Liver (tissue), 9 donors: ENCODE measurements around the gene ZNF714. TPM values are rescaled to one million over a fixed set of nuclear protein-coding genes. Genes with fewer than 3 reads are reported as not detected.

Experiments used
- DNase-seq: peaks from one replicate; pipeline ENCODE4 v3.0.0-alpha.2; 2017; ENCODE audit warnings: low spot score
- H3K27ac ChIP-seq, 2 donors: one replicate each; pipeline ENCODE4 v1.7.0; 2013; ENCODE audit warnings: inconsistent platforms in 2 of 2, low read length in 2 of 2, control low read depth in 1 of 2, low read depth in 1 of 2, mild to moderate bottlenecking in 1 of 2
- H3K27me3 ChIP-seq, 4 donors: one replicate each; pipeline versions ENCODE4 v1.6.1 to v1.7.0; 2013; ENCODE audit warnings: low read length in 3 of 4, inconsistent platforms in 1 of 4, mild to moderate bottlenecking in 1 of 4, moderate library complexity in 1 of 4; ENCODE audit not compliant: control insufficient read depth in 4 of 4, insufficient read depth in 4 of 4
- H3K36me3 ChIP-seq, 4 donors: one replicate each; pipeline versions ENCODE4 v1.6.1 to v1.7.0; 2013; ENCODE audit warnings: low read length in 3 of 4, mild to moderate bottlenecking in 3 of 4, low read depth in 1 of 4, moderate library complexity in 1 of 4; ENCODE audit not compliant: control insufficient read depth in 4 of 4, insufficient read depth in 3 of 4
- H3K4me1 ChIP-seq, 4 donors: one replicate each; pipeline versions ENCODE4 v1.6.1 to v1.7.0; 2013; ENCODE audit warnings: low read length in 3 of 4, mild to moderate bottlenecking in 3 of 4, moderate library complexity in 1 of 4; ENCODE audit not compliant: control insufficient read depth in 4 of 4, insufficient read depth in 4 of 4
- H3K4me3 ChIP-seq, 3 donors: one replicate each; pipeline versions ENCODE4 v1.6.1 to v1.7.0; 2013; ENCODE audit warnings: low read length in 3 of 3, control low read depth in 1 of 3, low read depth in 1 of 3, mild to moderate bottlenecking in 1 of 3
- H3K9ac ChIP-seq, 2 donors: one replicate each; pipeline ENCODE4 v1.7.0; 2013; ENCODE audit warnings: low read length in 2 of 2, mild to moderate bottlenecking in 2 of 2, moderate library complexity in 2 of 2, control low read depth in 1 of 2, low read depth in 1 of 2
- H3K9me3 ChIP-seq, 4 donors: one replicate each; pipeline versions ENCODE4 v1.6.1 to v1.7.0; 2013; ENCODE audit warnings: low read length in 3 of 4; ENCODE audit not compliant: control insufficient read depth in 4 of 4
- ATF3 ChIP-seq: IDR thresholded peaks from 2 replicates; pipeline ENCODE4 v1.6.1; 2016; ENCODE audit warnings: antibody characterized with exemption
- CTCF ChIP-seq: fragments of 150-350 bp; IDR thresholded peaks from 2 replicates; pipeline ENCODE4 v1.5.1; 2017; ENCODE audit warnings: improper control_type of control experiment, low read depth, low read length; ENCODE audit not compliant: missing input control
- EGR1 ChIP-seq, 2 donors: IDR thresholded peaks; 2 replicates each; pipeline ENCODE4 v1.6.1; 2016 to 2018; ENCODE audit warnings: antibody characterized with exemption in 2 of 2, low read depth in 2 of 2
- FOXA1 ChIP-seq: IDR thresholded peaks from 2 replicates; pipeline ENCODE4 v1.6.1; 2016; ENCODE audit warnings: antibody characterized with exemption
- FOXA2 ChIP-seq: IDR thresholded peaks from 2 replicates; pipeline ENCODE4 v1.6.1; 2016; ENCODE audit warnings: antibody characterized with exemption
- GABPA ChIP-seq, 2 donors: IDR thresholded peaks in 1 of 2; conservative IDR thresholded peaks in 1 of 2; 2 replicates each; pipeline ENCODE4 v1.6.1; 2016; ENCODE audit warnings: antibody characterized with exemption in 2 of 2, mild to moderate bottlenecking in 1 of 2, moderate library complexity in 1 of 2
- HNF4A ChIP-seq, 2 donors: conservative IDR thresholded peaks; 2 replicates each; pipeline ENCODE4 v1.6.1; 2016; ENCODE audit warnings: antibody characterized with exemption in 2 of 2, mild to moderate bottlenecking in 2 of 2
- HNF4G ChIP-seq: IDR thresholded peaks from 2 replicates; pipeline ENCODE4 v1.6.1; 2016; ENCODE audit warnings: antibody characterized with exemption
- JUND ChIP-seq, 2 donors: IDR thresholded peaks; 2 replicates each; pipeline ENCODE4 v1.6.1; 2016; ENCODE audit warnings: antibody characterized with exemption in 2 of 2
- MAX ChIP-seq: IDR thresholded peaks from 2 replicates; pipeline ENCODE4 v1.6.1; 2016; ENCODE audit warnings: antibody characterized with exemption
- NR2F2 ChIP-seq: IDR thresholded peaks from 2 replicates; pipeline ENCODE4 v1.6.1; 2016; ENCODE audit warnings: antibody characterized with exemption
- RAD21 ChIP-seq, 2 donors: IDR thresholded peaks; 2 replicates each; pipeline ENCODE4 v1.6.1; 2016; ENCODE audit warnings: antibody characterized with exemption in 2 of 2, mild to moderate bottlenecking in 2 of 2
- REST ChIP-seq: IDR thresholded peaks from 2 replicates; pipeline ENCODE4 v1.6.1; 2016; ENCODE audit warnings: antibody characterized with exemption, mild to moderate bottlenecking
- RXRA ChIP-seq, 2 donors: IDR thresholded peaks; 2 replicates each; pipeline ENCODE4 v1.6.1; 2017 to 2018; ENCODE audit warnings: antibody characterized with exemption in 2 of 2, mild to moderate bottlenecking in 1 of 2
- SP1 ChIP-seq: IDR thresholded peaks from 2 replicates; pipeline ENCODE4 v1.6.1; 2018; ENCODE audit warnings: antibody characterized with exemption, mild to moderate bottlenecking
- TAF1 ChIP-seq: conservative IDR thresholded peaks from 2 replicates; pipeline ENCODE4 v1.6.1; 2016; ENCODE audit warnings: antibody characterized with exemption, mild to moderate bottlenecking
- YY1 ChIP-seq: IDR thresholded peaks from 2 replicates; pipeline ENCODE4 v1.6.1; 2016; ENCODE audit warnings: antibody characterized with exemption, mild to moderate bottlenecking
- ZBTB33 ChIP-seq: IDR thresholded peaks from 2 replicates; pipeline ENCODE4 v1.6.1; 2016; ENCODE audit warnings: antibody characterized with exemption
- WGBS: extraction: QIAGEN DNeasy Blood & Tissue Kit; methylation state at CpG from one replicate; pipeline ENCODE4 v1.1.7; 2013; 5-methylcytosine and 5-hydroxymethylcytosine counted together
- polyA plus RNA-seq, 2 donors: library from polyadenylated mRNA; stranded (reverse) in 1 of 2; unstranded in 1 of 2; fragments of 200-250 nt in 1 of 2; fragments of >200 nt in 1 of 2; fragmentation: Nextera tagmentation in 1 of 2; extraction: Ambion mirVana in 1 of 2; gene quantifications; one replicate each; pipeline versions ENCODE4 v1.2.1 to v1.2.3, GENCODE V29; 2013 to 2015
- total RNA-seq, 2 donors: library from RNA; depleted of rRNA; stranded (reverse); fragments of >200 nt; gene quantifications; one replicate each; pipeline ENCODE4 v1.2.3, GENCODE V29; 2014
- donor health status: healthy.
- donor health status: healthy.
- donor health status: healthy.
- donor health status: healthy.
- donor health status: healthy.

Gene ZNF714
- total and polyA plus RNA-seq, 4 donors = 0.22 to 4.7 (median 0.81) TPM

- TF ChIP-seq ZBTB33 (no peak), EGR1 (IDR thresholded peaks at IDR 0.05; ENCODE audit: low read depth in 2 of 2) (no peak)
These were observed 51.6 kb downstream of the ZNF714 start (continued) for GRCh38 chr19:21133633-21134032.

- Histone ChIP-seq H3K27ac (no peak overlapping the region), H3K4me1 (no peaks in the 10 kb centered on the region), H3K9ac (no peak overlapping the region), H3K36me3 (peaks cover 0 to 2% (median 0%) of the 10 kb centered on the region in 4 donors), H3K4me3 (no peak overlapping the region), H3K27me3 (no peaks in the 10 kb centered on the region), H3K9me3 (peaks cover 0 to 2% (median under 1%) of the 10 kb centered on the region in 4 donors)
- no peak for DNase-seq
- WGBS = 64% methylated on average over 2 of the region's 2 CpGs
- TF ChIP-seq RXRA (IDR thresholded peaks at IDR 0.05) (no peak), YY1 (no peak), ZBTB33 (no peak), TAF1 (no peak), ATF3 (no peak), SP1 (no peak), JUND (IDR thresholded peaks at IDR 0.05) (no peak), RAD21 (IDR thresholded peaks at IDR 0.05) (no peak), CTCF (no peak), HNF4G (no peak), FOXA1 (no peak), HNF4A (conservative IDR thresholded peaks at IDR 0.05) (no peak), EGR1 (IDR thresholded peaks at IDR 0.05; ENCODE audit: low read depth in 2 of 2) (no peak), MAX (no peak), FOXA2 (no peak), NR2F2 (no peak), GABPA (IDR thresholded peaks at IDR 0.05 in 1 of 2, conservative IDR thresholded peaks at IDR 0.05 in 1 of 2) (no peak), REST (no peak)
These were observed 52.9 kb downstream of the ZNF714 start for GRCh38 chr19:21134934-21135366.
